Smooth muscle cell (in vitro differentiated cells): ENCODE data around the gene KIF1B. TPM values are rescaled to one million over a fixed set of nuclear protein-coding genes. Genes with fewer than 3 reads are reported as not detected.

ENCODE experiments used
- DNase-seq: peaks from one replicate; lab custom pipeline; 2025; ENCODE audit not compliant: unreplicated experiment; lab: John Stamatoyannopoulos, UW
- H2AFZ ChIP-seq: fragments of 200-600 bp; sonication (generic); 2 replicates; pipeline ENCODE4 v1.6.0; 2016; ENCODE audit warnings: antibody characterized with exemption, low read depth, mild to moderate bottlenecking
- H3F3A ChIP-seq: fragments of 200-600 bp; sonication (generic); 2 replicates; pipeline ENCODE4 v1.6.0; 2017; ENCODE audit warnings: antibody characterized with exemption, low read depth
- H3K27ac ChIP-seq: fragments of 200-600 bp; sonication (generic); 2 replicates; pipeline ENCODE4 v1.5.1; 2016; ENCODE audit warnings: low read depth, mild to moderate bottlenecking
- H3K27me3 ChIP-seq: fragments of 200-600 bp; sonication (generic); 2 replicates; pipeline ENCODE4 v1.6.1; 2016; ENCODE audit warnings: low read depth, mild to moderate bottlenecking
- H3K36me3 ChIP-seq: fragments of 200-600 bp; sonication (generic); 2 replicates; pipeline ENCODE4 v1.5.1; 2016; ENCODE audit warnings: low read depth
- H3K4me1 ChIP-seq: fragments of 200-600 bp; sonication (generic); 2 replicates; pipeline ENCODE4 v1.5.1; 2016; ENCODE audit warnings: low read depth
- H3K4me2 ChIP-seq: fragments of 200-600 bp; sonication (generic); 2 replicates; pipeline ENCODE4 v1.6.0; 2016; ENCODE audit warnings: mild to moderate bottlenecking
- H3K4me3 ChIP-seq: fragments of 200-600 bp; sonication (generic); 2 replicates; pipeline ENCODE4 v1.5.1; 2016; ENCODE audit warnings: mild to moderate bottlenecking
- H3K79me2 ChIP-seq: fragments of 200-600 bp; sonication (generic); 2 replicates; pipeline ENCODE4 v1.6.0; 2016; ENCODE audit warnings: low read depth, mild to moderate bottlenecking
- H3K9ac ChIP-seq: fragments of 200-600 bp; sonication (generic); 2 replicates; pipeline ENCODE4 v1.6.0; 2016; ENCODE audit warnings: low read depth
- H3K9me3 ChIP-seq: fragments of 200-600 bp; sonication (generic); replicated peaks from 2 replicates; pipeline ENCODE4 v1.5.1; 2016; ENCODE audit warnings: low read depth
- H4K20me1 ChIP-seq: fragments of 200-600 bp; sonication (generic); 2 replicates; pipeline ENCODE4 v1.6.0; 2016; ENCODE audit warnings: low read depth
- WGBS: methylation state at CpG from one replicate; pipeline ENCODE4 v1.1.7; 2016; ENCODE audit warnings: low lambda C conversion rate; 5-methylcytosine and 5-hydroxymethylcytosine counted together
- polyA plus RNA-seq: library from polyadenylated mRNA; unstranded; fragments of >200 nt; fragmentation: Nextera tagmentation; extraction: Ambion mirVana; gene quantifications from 2 replicates; pipeline ENCODE4 v1.2.1, GENCODE V29; 2016
- total RNA-seq: library from RNA; depleted of rRNA; stranded (reverse); fragments of >200 nt; gene quantifications from 2 replicates; pipeline ENCODE4 v1.2.3, GENCODE V29; 2014
- TF ChIP-seq, protein P1 (sequence below): fragments of 200-600 bp; sonication (generic); IDR thresholded peaks from 2 replicates; pipeline ENCODE4 v1.5.1; 2017; ENCODE audit warnings: borderline replicate concordance, mild to moderate bottlenecking, antibody characterized with exemption; ENCODE audit not compliant: insufficient read depth, poor library complexity, severe bottlenecking

KIF1B gene
- total and polyA plus RNA-seq, 2 experiments from 2014 or later: 9.1 to 29.6 TPM

DNA sequence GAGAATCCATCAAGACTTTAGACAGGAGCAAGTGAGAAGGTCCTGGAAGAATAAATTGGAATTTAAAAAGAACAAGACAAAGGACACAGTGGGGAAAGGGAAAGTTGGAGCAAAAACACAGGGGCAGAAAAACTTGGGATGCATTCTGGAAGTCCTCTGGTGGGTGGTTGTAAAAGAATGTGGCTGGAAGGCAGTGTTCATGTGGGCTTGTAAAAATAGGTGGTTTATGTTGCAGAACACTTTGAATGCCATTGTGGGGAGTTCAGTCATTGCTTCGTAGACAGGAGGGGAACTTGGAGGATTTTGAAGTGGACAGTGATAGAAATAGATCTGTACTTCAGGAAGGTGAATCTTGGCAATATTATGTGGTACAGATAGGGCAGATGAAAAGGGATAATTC is 15.2 kb downstream of the KIF1B start:
- Histone ChIP-seq H3K9ac (no peak overlapping the region), H3F3A (no peaks in the 10 kb centered on the region), H3K36me3 (no peaks in the 10 kb centered on the region), H3K27me3 (no peaks in the 10 kb centered on the region), H3K4me3 (no peak overlapping the region), H3K79me2 (peaks cover 100% of the 10 kb centered on the region), H3K27ac (no peak overlapping the region), H3K9me3 (no peaks in the 10 kb centered on the region), H3K4me1 (peaks cover 8% of the 10 kb centered on the region), H4K20me1 (peaks cover 100% of the 10 kb centered on the region), H3K4me2 (peak overlapping the region; percentile 42), H2AFZ (no peak overlapping the region)
- TF ChIP-seq, protein P1, sequence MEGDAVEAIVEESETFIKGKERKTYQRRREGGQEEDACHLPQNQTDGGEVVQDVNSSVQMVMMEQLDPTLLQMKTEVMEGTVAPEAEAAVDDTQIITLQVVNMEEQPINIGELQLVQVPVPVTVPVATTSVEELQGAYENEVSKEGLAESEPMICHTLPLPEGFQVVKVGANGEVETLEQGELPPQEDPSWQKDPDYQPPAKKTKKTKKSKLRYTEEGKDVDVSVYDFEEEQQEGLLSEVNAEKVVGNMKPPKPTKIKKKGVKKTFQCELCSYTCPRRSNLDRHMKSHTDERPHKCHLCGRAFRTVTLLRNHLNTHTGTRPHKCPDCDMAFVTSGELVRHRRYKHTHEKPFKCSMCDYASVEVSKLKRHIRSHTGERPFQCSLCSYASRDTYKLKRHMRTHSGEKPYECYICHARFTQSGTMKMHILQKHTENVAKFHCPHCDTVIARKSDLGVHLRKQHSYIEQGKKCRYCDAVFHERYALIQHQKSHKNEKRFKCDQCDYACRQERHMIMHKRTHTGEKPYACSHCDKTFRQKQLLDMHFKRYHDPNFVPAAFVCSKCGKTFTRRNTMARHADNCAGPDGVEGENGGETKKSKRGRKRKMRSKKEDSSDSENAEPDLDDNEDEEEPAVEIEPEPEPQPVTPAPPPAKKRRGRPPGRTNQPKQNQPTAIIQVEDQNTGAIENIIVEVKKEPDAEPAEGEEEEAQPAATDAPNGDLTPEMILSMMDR: no peak
- no peak for DNase-seq
- 19% methylated on average over 1 of the region's 1 CpG for WGBS

DNA sequence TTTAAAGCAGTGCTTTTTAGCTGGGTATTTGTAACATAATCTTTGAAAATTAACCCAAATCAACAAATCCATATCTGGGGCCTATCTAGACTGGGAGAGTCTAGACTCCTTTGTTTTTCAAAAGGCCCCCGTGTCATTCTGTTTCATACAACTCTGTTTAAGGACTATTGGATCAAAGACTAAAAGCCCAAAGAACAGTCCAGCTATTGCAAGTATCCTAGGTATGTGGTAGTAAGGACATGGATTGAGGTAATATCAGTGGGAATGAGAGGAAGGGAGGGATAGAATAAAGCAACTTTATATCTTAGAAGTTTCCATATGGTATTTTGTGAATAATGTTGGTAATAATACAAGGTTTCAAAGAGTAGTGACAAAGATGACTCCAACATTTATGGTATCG is 18.2 kb downstream of the KIF1B start:
- Histone ChIP-seq H3K27me3 (no peaks in the 10 kb centered on the region), H3K4me1 (peaks cover 8% of the 10 kb centered on the region), H3K4me2 (no peak overlapping the region), H3K27ac (no peak overlapping the region), H4K20me1 (peaks cover 100% of the 10 kb centered on the region), H3K9ac (no peak overlapping the region), H2AFZ (no peak overlapping the region), H3K79me2 (peaks cover 98% of the 10 kb centered on the region), H3K9me3 (no peaks in the 10 kb centered on the region), H3F3A (no peaks in the 10 kb centered on the region), H3K36me3 (no peaks in the 10 kb centered on the region), H3K4me3 (no peak overlapping the region)
- no peak for DNase-seq
- TF ChIP-seq, protein P1: no peak
- WGBS: 79% methylated on average over 2 of the region's 2 CpGs

DNA sequence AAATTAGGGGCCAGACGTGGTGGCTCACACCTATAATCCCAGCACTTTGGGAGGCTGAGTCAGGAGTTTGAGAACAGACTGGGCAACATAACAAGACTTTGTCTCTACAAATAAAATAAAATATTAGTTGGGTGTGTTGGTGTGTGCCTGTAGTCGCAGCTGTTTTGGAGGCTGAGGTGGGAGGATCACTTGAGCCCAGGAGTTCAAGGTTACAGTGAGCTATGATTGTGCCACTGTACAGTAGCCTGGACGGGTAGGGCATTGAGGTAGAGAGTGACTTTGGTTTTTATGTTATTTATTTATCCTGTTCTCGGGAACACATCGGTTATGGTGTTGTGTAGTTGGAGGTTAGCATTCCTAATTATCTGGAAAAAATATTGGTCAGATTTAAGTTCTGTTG is 19.5 kb downstream of the KIF1B start:
- no peak overlapping the region for H3K4me2 ChIP-seq
- no peaks in the 10 kb centered on the region for H3F3A ChIP-seq
- 87% methylated on average over 5 of the region's 5 CpGs for WGBS
- H3K36me3 ChIP-seq: no peaks in the 10 kb centered on the region
- H3K27ac ChIP-seq: no peak overlapping the region
- no peak for DNase-seq
- no peak overlapping the region for H3K4me3 ChIP-seq
- H4K20me1 ChIP-seq: peaks cover 97% of the 10 kb centered on the region
- H3K4me1 ChIP-seq: peaks cover 8% of the 10 kb centered on the region
- H3K79me2 ChIP-seq: peaks cover 85% of the 10 kb centered on the region
- no peaks in the 10 kb centered on the region for H3K9me3 ChIP-seq
- no peak overlapping the region for H3K9ac ChIP-seq
- no peak overlapping the region for H2AFZ ChIP-seq
- H3K27me3 ChIP-seq: no peaks in the 10 kb centered on the region
- TF ChIP-seq, protein P1: no peak

DNA sequence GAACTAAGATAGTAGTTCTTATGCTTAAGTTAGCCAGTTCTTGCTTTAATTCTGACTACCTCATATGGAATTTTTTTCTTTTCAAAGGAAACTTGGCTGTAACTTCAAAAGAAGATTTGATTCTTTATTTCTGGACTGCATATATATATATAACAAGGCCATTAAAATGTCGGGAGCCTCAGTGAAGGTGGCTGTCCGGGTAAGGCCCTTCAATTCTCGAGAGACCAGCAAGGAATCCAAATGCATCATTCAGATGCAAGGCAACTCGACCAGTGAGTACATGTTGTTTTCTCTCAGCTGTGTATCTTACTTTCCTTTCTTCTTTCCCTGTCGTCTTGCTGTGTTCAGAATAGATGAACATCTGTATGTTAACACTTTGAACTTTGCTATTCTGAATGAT is 21.8 kb downstream of the KIF1B start:
- WGBS: 91% methylated on average over 5 of the region's 5 CpGs
- no peaks in the 10 kb centered on the region for H3K36me3 ChIP-seq
- peaks cover 68% of the 10 kb centered on the region for H3K79me2 ChIP-seq
- no peak overlapping the region for H3K4me2 ChIP-seq
- H4K20me1 ChIP-seq: peaks cover 97% of the 10 kb centered on the region
- no peak overlapping the region for H3K9ac ChIP-seq
- no peak for DNase-seq
- no peaks in the 10 kb centered on the region for H3K4me1 ChIP-seq
- no peak overlapping the region for H3K4me3 ChIP-seq
- no peak overlapping the region for H2AFZ ChIP-seq
- no peaks in the 10 kb centered on the region for H3K27me3 ChIP-seq
- TF ChIP-seq, protein P1: no peak
- H3F3A ChIP-seq: no peaks in the 10 kb centered on the region
- no peak overlapping the region for H3K27ac ChIP-seq
- no peaks in the 10 kb centered on the region for H3K9me3 ChIP-seq
